Activated CD8-positive, alpha-beta memory T cell treated with anti-CD3 and anti-CD28 coated beads, Interleukin-2, amount 50 U/mL, for 24 hours (primary cell): Measurements from ENCODE around the gene STK10.

Experiments used
- DNase-seq: peaks from one replicate; pipeline ENCODE4 v3.0.0-alpha.2; 2020; ENCODE audit errors: extremely low read depth

Gene STK10

GRCh38 chr5:172008689-172009141 is 179.3 kb downstream of the STK10 start:
- DNase-seq = no peak

GRCh38 chr5:172008111-172008455 is 179.9 kb downstream of the STK10 start:
- DNase-seq = no peak

- DNase-seq = no peak
These were observed 180.6 kb downstream of the STK10 start for GRCh38 chr5:172007175-172008110.

GRCh38 chr5:172006321-172007174 is 181.5 kb downstream of the STK10 start, which contains the start of gene FBXW11:
Gene FBXW11 (minus strand): TSS chr5:172006638. CDS start chr5:172006502, 136 bp downstream.
- peak; percentile 93 for DNase-seq

- no peak for DNase-seq
These were observed 182.2 kb downstream of the STK10 start for GRCh38 chr5:172005708-172006320.

- no peak for DNase-seq
These were observed 183.2 kb downstream of the STK10 start for GRCh38 chr5:172004824-172005237.

- no peak for DNase-seq
These were observed 184.3 kb downstream of the STK10 start for GRCh38 chr5:172003746-172004145.

GRCh38 chr5:172002840-172003512 is 185.0 kb downstream of the STK10 start:
- DNase-seq = no peak

GRCh38 chr5:172002310-172002709 is 185.7 kb downstream of the STK10 start:
- no peak for DNase-seq

- DNase-seq = no peak
These were observed 188.1 kb downstream of the STK10 start for GRCh38 chr5:171999877-172000276.

- no peak for DNase-seq
These were observed 188.9 kb downstream of the STK10 start for GRCh38 chr5:171999100-171999499.

GRCh38 chr5:171997011-171997410 is 191.0 kb downstream of the STK10 start:
- DNase-seq = no peak

GRCh38 chr5:171992813-171993212 is 195.2 kb downstream of the STK10 start:
- no peak for DNase-seq

- no peak for DNase-seq
These were observed 195.7 kb downstream of the STK10 start for GRCh38 chr5:171992305-171992704.
